ENCODE measurements around the gene PXDN. TPM values are rescaled to one million over a fixed set of nuclear protein-coding genes. Genes with fewer than 3 reads are reported as not detected.

Gene PXDN
- total RNA-seq, 4 donors from 2014 or later, result 9.0 to 46.2 (median 18.5) TPM

GRCh38 chr2:1609485-1610095 lies 134.7 kb downstream of the PXDN start:
- no peak for TF ChIP-seq EP300 (IDR thresholded peaks at IDR 0.05; ENCODE audit: low read depth)
- no peak for TF ChIP-seq POLR2A (IDR thresholded peaks at IDR 0.05)
- no peak for TF ChIP-seq POLR2AphosphoS5 (IDR thresholded peaks at IDR 0.05)
- TF ChIP-seq CTCF (IDR thresholded peaks at IDR 0.05), result no peak
- peak overlapping the region in 1 of 4 donors; percentile 4 for H3K27ac ChIP-seq
- no peak for DNase-seq
- peaks cover 0 to 5% (median 2%) of the 10 kb centered on the region in 4 donors for H3K4me1 ChIP-seq
- intact Hi-C loops (cut with DNase I; ENCODE audit: low total_unique reads) (no loop called here), in situ Hi-C loops (cut with MboI; ENCODE audit: low pct_ligation_motif_present in 1 of 4, low pct_unique_long_range_greater_than_20kb in 1 of 4, low sequenced_read_pairs in 3 of 4) (no loop called here)
- no peaks in the 10 kb centered on the region for H3K27me3 ChIP-seq
- 62 to 64% methylated on average over 9 to 12 of the region's 12 CpGs for WGBS, 2 donors (ENCODE audit: low coverage in 1 of 2)
- H3K9me3 ChIP-seq, result no peaks in the 10 kb centered on the region
- H3K36me3 ChIP-seq, result no peaks in the 10 kb centered on the region
- H3K4me3 ChIP-seq, result no peak overlapping the region

- 73 to 80% methylated on average over 2 to 3 of the region's 3 CpGs for WGBS, 2 donors (ENCODE audit: low coverage in 1 of 2)
- Histone ChIP-seq H3K4me3 (no peak overlapping the region), H3K9me3 (no peaks in the 10 kb centered on the region), H3K4me1 (peaks cover 0 to 4% (median 1%) of the 10 kb centered on the region in 4 donors), H3K27ac (peak overlapping the region in 1 of 4 donors; percentile 4), H3K36me3 (no peaks in the 10 kb centered on the region), H3K27me3 (no peaks in the 10 kb centered on the region)
- in situ Hi-C loops (cut with MboI; ENCODE audit: low pct_ligation_motif_present in 1 of 4, low pct_unique_long_range_greater_than_20kb in 1 of 4, low sequenced_read_pairs in 3 of 4) (no loop called here), intact Hi-C loops (cut with DNase I; ENCODE audit: low total_unique reads) (no loop called here)
- DNase-seq, result no peak
- no peak for TF ChIP-seq POLR2AphosphoS5 (IDR thresholded peaks at IDR 0.05)
These were observed 135.3 kb downstream of the PXDN start for GRCh38 chr2:1609040-1609439.

- H3K9me3 ChIP-seq, result no peaks in the 10 kb centered on the region
- TF ChIP-seq POLR2A (IDR thresholded peaks at IDR 0.05) (no peak), CTCF (IDR thresholded peaks at IDR 0.05) (no peak)
- no peak for DNase-seq
- 71 to 85% methylated on average over 8 to 11 of the region's 11 CpGs for WGBS, 2 donors (ENCODE audit: low coverage in 1 of 2)
- no peaks in the 10 kb centered on the region for H3K36me3 ChIP-seq
- H3K4me3 ChIP-seq, result no peak overlapping the region
- H3K4me1 ChIP-seq, result no peaks in the 10 kb centered on the region
- no peaks in the 10 kb centered on the region for H3K27me3 ChIP-seq
- in situ Hi-C loops (cut with MboI; ENCODE audit: low pct_ligation_motif_present in 1 of 4, low pct_unique_long_range_greater_than_20kb in 1 of 4, low sequenced_read_pairs in 3 of 4), result no loop called here
- intact Hi-C loops (cut with DNase I; ENCODE audit: low total_unique reads), result no loop called here
- no peak overlapping the region for H3K27ac ChIP-seq
These were observed 136.2 kb downstream of the PXDN start for GRCh38 chr2:1607971-1608688.

- WGBS, 2 donors (ENCODE audit: low coverage in 1 of 2), result 84 to 86% methylated on average over 2 to 7 of the region's 7 CpGs
- Histone ChIP-seq H3K27ac (no peak overlapping the region), H3K4me3 (no peak overlapping the region), H3K9me3 (no peaks in the 10 kb centered on the region), H3K36me3 (no peaks in the 10 kb centered on the region), H3K27me3 (no peaks in the 10 kb centered on the region), H3K4me1 (no peaks in the 10 kb centered on the region)
- intact Hi-C loops (cut with DNase I; ENCODE audit: low total_unique reads) (no loop called here), in situ Hi-C loops (cut with MboI; ENCODE audit: low pct_ligation_motif_present in 1 of 4, low pct_unique_long_range_greater_than_20kb in 1 of 4, low sequenced_read_pairs in 3 of 4) (no loop called here)
- TF ChIP-seq EP300 (IDR thresholded peaks at IDR 0.05; ENCODE audit: low read depth), result no peak
- TF ChIP-seq CTCF (IDR thresholded peaks at IDR 0.05), result no peak
- no peak for TF ChIP-seq POLR2AphosphoS5 (IDR thresholded peaks at IDR 0.05)
- no peak for TF ChIP-seq POLR2A (IDR thresholded peaks at IDR 0.05)
- DNase-seq, result no peak
These were observed 136.9 kb downstream of the PXDN start for GRCh38 chr2:1607236-1607920.
